Measurements from ENCODE around the gene RNF214.

Gene RNF214

GRCh38 chr11:117333917-117334316, 101.4 kb downstream of the RNF214 start:
- H3K9me3 ChIP-seq (ENCODE audit: control insufficient read depth, insufficient read depth, low read length): no peaks in the 10 kb centered on the region
- H3K9ac ChIP-seq (ENCODE audit: low read depth, low read length): no peak overlapping the region

GRCh38 chr11:117334896-117335295, 102.4 kb downstream of the RNF214 start:
- Histone ChIP-seq H3K9me3 (ENCODE audit: control insufficient read depth, insufficient read depth, low read length) (no peaks in the 10 kb centered on the region), H3K4me1 (ENCODE audit: insufficient read depth, low read length) (no peaks in the 10 kb centered on the region), H3K36me3 (ENCODE audit: insufficient read depth, low read length) (no peaks in the 10 kb centered on the region), H3K9ac (ENCODE audit: low read depth, low read length) (no peak overlapping the region)

More at GRCh38 chr11:117333917-117334316, 101.4 kb downstream of the RNF214 start:
- no peaks in the 10 kb centered on the region for H3K4me1 ChIP-seq (ENCODE audit: insufficient read depth, low read length)
- H3K36me3 ChIP-seq (ENCODE audit: insufficient read depth, low read length): no peaks in the 10 kb centered on the region

GRCh38 chr11:117335399-117335798, 102.9 kb downstream of the RNF214 start:
- Histone ChIP-seq H3K9ac (ENCODE audit: low read depth, low read length) (no peak overlapping the region), H3K4me1 (ENCODE audit: insufficient read depth, low read length) (no peaks in the 10 kb centered on the region), H3K9me3 (ENCODE audit: control insufficient read depth, insufficient read depth, low read length) (no peaks in the 10 kb centered on the region), H3K36me3 (ENCODE audit: insufficient read depth, low read length) (no peaks in the 10 kb centered on the region)

Data from ES-I3 (cell line).